Esophagus muscularis mucosa (tissue), 4 donors: Measurements from ENCODE around the gene EZR. TPM values are rescaled to one million over a fixed set of nuclear protein-coding genes. Genes with fewer than 3 reads are reported as not detected.

Experiments
- DNase-seq: peaks from one replicate; pipeline ENCODE4 v3.0.0-alpha.2; 2017; ENCODE audit errors: extremely low spot score
- H3K27ac ChIP-seq, 4 donors: fragments of 200-600 bp; sonication (generic); replicated peaks in 1 of 4; 1 replicate in 3 of 4; 2 replicates in 1 of 4; pipeline ENCODE4 v1.5.1; 2016 to 2019; ENCODE audit warnings: mild to moderate bottlenecking in 1 of 4
- H3K27me3 ChIP-seq, 4 donors: fragments of 200-600 bp; sonication (generic); one replicate each; pipeline versions ENCODE4 v1.5.1 to v1.6.0; 2016 to 2019
- H3K36me3 ChIP-seq, 4 donors: fragments of 200-600 bp; sonication (generic); one replicate each; pipeline ENCODE4 v1.5.1; 2016 to 2019
- H3K4me1 ChIP-seq, 4 donors: fragments of 200-600 bp; sonication (generic); one replicate each; pipeline ENCODE4 v1.5.1; 2016 to 2019
- H3K4me3 ChIP-seq, 4 donors: fragments of 200-600 bp; sonication (generic); 1 replicate in 2 of 4; 2 replicates in 2 of 4; pipeline ENCODE4 v1.5.1; 2016 to 2019; ENCODE audit warnings: mild to moderate bottlenecking in 4 of 4, moderate library complexity in 1 of 4
- H3K9me3 ChIP-seq, 4 donors: fragments of 200-600 bp; sonication (generic); 1 replicate in 3 of 4; 2 replicates in 1 of 4; pipeline ENCODE4 v1.5.1; 2016 to 2019
- CTCF ChIP-seq, 3 experiments: fragments of 200-600 bp in 2 of 3; fragments of 450-650 bp in 1 of 3; sonication (generic) in 2 of 3; IDR thresholded peaks; one replicate each; pipeline ENCODE4 v1.5.1; 2017 to 2019; ENCODE audit warnings: antibody characterized with exemption in 3 of 3, mild to moderate bottlenecking in 2 of 3, moderate library complexity in 1 of 3
- EP300 ChIP-seq: sonication (generic); formaldehyde crosslinking; IDR thresholded peaks from one replicate; pipeline ENCODE4 v1.6.1; 2017; ENCODE audit warnings: antibody characterized with exemption
- POLR2A ChIP-seq: fragments of 450-650 bp; IDR thresholded peaks from one replicate; pipeline ENCODE4 v1.6.1; 2017; ENCODE audit warnings: antibody characterized with exemption, moderate library complexity, mild to moderate bottlenecking, low read depth
- POLR2AphosphoS5 ChIP-seq, 2 donors: sonication (generic); formaldehyde crosslinking; IDR thresholded peaks; one replicate each; pipeline ENCODE4 v1.6.1; 2017; ENCODE audit warnings: antibody characterized with exemption in 2 of 2
- WGBS: methylation state at CpG from one replicate; pipeline ENCODE4 v1.1.5; 2018; 5-methylcytosine and 5-hydroxymethylcytosine counted together
- intact Hi-C: fragments of 100-400 bp; cut with DNase I; formaldehyde crosslinking; loops from one replicate; pipeline ENCODE4 v1.15.1; 2023
- total RNA-seq, 4 donors: library from RNA; depleted of rRNA; stranded (reverse); fragments of >200 nt; gene quantifications; one replicate each; pipeline versions ENCODE4 v1.1.0 to v1.2.1, GENCODE V29; 2016

EZR gene
- total RNA-seq, 4 donors from 2014 or later: 205 to 226 (median 212) TPM

GRCh38 chr6:158730541-158730907 is 88.6 kb downstream of the EZR start:
- Histone ChIP-seq H3K4me3 (no peak overlapping the region), H3K36me3 (peaks cover 0 to 9% (median 0%) of the 10 kb centered on the region in 4 donors), H3K27ac (no peak overlapping the region), H3K9me3 (no peaks in the 10 kb centered on the region), H3K27me3 (no peaks in the 10 kb centered on the region), H3K4me1 (no peaks in the 10 kb centered on the region)
- TF ChIP-seq CTCF (IDR thresholded peaks at IDR 0.05) (no peak), POLR2A (no peak), EP300 (no peak), POLR2AphosphoS5 (IDR thresholded peaks at IDR 0.05) (no peak)
- intact Hi-C loops: no loop called here
- no peak for DNase-seq
- WGBS: 98% methylated on average over 18 of the region's 18 CpGs

- no peaks in the 10 kb centered on the region for H3K9me3 ChIP-seq
- no peaks in the 10 kb centered on the region for H3K4me1 ChIP-seq
- intact Hi-C loops: no loop called here
- H3K27me3 ChIP-seq: no peaks in the 10 kb centered on the region
- no peak overlapping the region for H3K4me3 ChIP-seq
- H3K36me3 ChIP-seq: peaks cover 0 to 13% (median 0%) of the 10 kb centered on the region in 4 donors
- no peak for DNase-seq
- no peak overlapping the region for H3K27ac ChIP-seq
- TF ChIP-seq CTCF (IDR thresholded peaks at IDR 0.05): no peak
- no peak for TF ChIP-seq POLR2AphosphoS5 (IDR thresholded peaks at IDR 0.05)
- no peak for TF ChIP-seq EP300
- no peak for TF ChIP-seq POLR2A
- 93% methylated on average over 6 of the region's 6 CpGs for WGBS
These were observed 89.1 kb downstream of the EZR start for GRCh38 chr6:158729906-158730540.

GRCh38 chr6:158725704-158726103 is 93.5 kb downstream of the EZR start:
- H3K27me3 ChIP-seq: no peaks in the 10 kb centered on the region
- H3K4me3 ChIP-seq: no peak overlapping the region
- DNase-seq: no peak
- TF ChIP-seq POLR2A (no peak), EP300 (no peak), CTCF (IDR thresholded peaks at IDR 0.05) (no peak)
- no peak overlapping the region for H3K27ac ChIP-seq
- H3K9me3 ChIP-seq: no peaks in the 10 kb centered on the region
- 92% methylated on average over 8 of the region's 8 CpGs for WGBS
- intact Hi-C loops: no loop called here
- H3K4me1 ChIP-seq: peaks cover 0 to 1% (median 0%) of the 10 kb centered on the region in 4 donors
- peaks cover 0 to 13% (median 0%) of the 10 kb centered on the region in 4 donors for H3K36me3 ChIP-seq

- no peak overlapping the region for H3K27ac ChIP-seq
- TF ChIP-seq POLR2AphosphoS5 (IDR thresholded peaks at IDR 0.05) (no peak), CTCF (IDR thresholded peaks at IDR 0.05) (no peak), POLR2A (no peak), EP300 (no peak)
- H3K36me3 ChIP-seq: peaks cover 0 to 19% (median 0%) of the 10 kb centered on the region in 4 donors
- no peaks in the 10 kb centered on the region for H3K9me3 ChIP-seq
- no peaks in the 10 kb centered on the region for H3K27me3 ChIP-seq
- H3K4me1 ChIP-seq: peaks cover 0 to 4% (median 0%) of the 10 kb centered on the region in 4 donors
- no peak overlapping the region for H3K4me3 ChIP-seq
- intact Hi-C loops: no loop called here
- 84% methylated on average over 5 of the region's 5 CpGs for WGBS
- DNase-seq: no peak
These were observed 96.9 kb downstream of the EZR start for GRCh38 chr6:158722176-158722729.
